HepG2 (cell line): ENCODE measurements around the gene ETV2. TPM values are rescaled to one million over a fixed set of nuclear protein-coding genes. Genes with fewer than 3 reads are reported as not detected.
A peak's percentile ranks its signal among the peaks of the same experiment; 100 is the strongest.

Experiments
- ATM ChIP-seq: fragments of 450-650 bp; IDR thresholded peaks from 2 replicates; pipeline ENCODE4 v1.7.1; 2017; ENCODE audit warnings: mild to moderate bottlenecking, borderline replicate concordance
- DMTF1 ChIP-seq: sonication (generic); formaldehyde crosslinking; IDR thresholded peaks from 2 replicates; pipeline ENCODE4 v1.4.0; 2020; ENCODE audit warnings: mild to moderate bottlenecking, missing genetic modification reagents
- FOXP4 ChIP-seq: sonication (generic); formaldehyde crosslinking; IDR thresholded peaks from 2 replicates; pipeline ENCODE4 v1.4.0; 2020; ENCODE audit warnings: missing genetic modification reagents
- KDM3A ChIP-seq: IDR thresholded peaks from 2 replicates; pipeline ENCODE4 v1.6.1; 2018; ENCODE audit warnings: low read depth, missing compliant biosample characterization
- KMT2A ChIP-seq: sonication (generic); formaldehyde crosslinking; IDR thresholded peaks from 2 replicates; pipeline ENCODE4 v1.4.0; 2020; ENCODE audit warnings: missing genetic modification reagents
- MAFG ChIP-seq: sonication (generic); formaldehyde crosslinking; IDR thresholded peaks from 2 replicates; pipeline ENCODE4 v1.5.1; 2020; ENCODE audit warnings: mild to moderate bottlenecking, missing genetic modification reagents
- MLLT10 ChIP-seq: sonication (generic); formaldehyde crosslinking; IDR thresholded peaks from 2 replicates; pipeline ENCODE4 v1.4.0; 2020; ENCODE audit warnings: missing genetic modification reagents
- TFAP4 ChIP-seq: sonication (generic); IDR thresholded peaks from 2 replicates; pipeline ENCODE4 v1.6.1; 2016; ENCODE audit warnings: low read depth, borderline replicate concordance
- ZBTB42 ChIP-seq: sonication (generic); formaldehyde crosslinking; IDR thresholded peaks from 2 replicates; pipeline ENCODE4 v1.5.0; 2020; ENCODE audit warnings: mild to moderate bottlenecking, missing genetic modification reagents
- ZIK1 ChIP-seq: sonication (generic); formaldehyde crosslinking; IDR thresholded peaks from 2 replicates; pipeline ENCODE4 v1.5.0; 2020; ENCODE audit warnings: mild to moderate bottlenecking, low read depth, missing genetic modification reagents, borderline replicate concordance
- ZNF224 ChIP-seq: sonication (generic); formaldehyde crosslinking; IDR thresholded peaks from 2 replicates; pipeline ENCODE4 v1.5.0; 2020; ENCODE audit warnings: mild to moderate bottlenecking, missing genetic modification reagents
- ZNF253 ChIP-seq: sonication (generic); formaldehyde crosslinking; IDR thresholded peaks from 2 replicates; pipeline ENCODE4 v1.8.0; 2022; ENCODE audit warnings: mild to moderate bottlenecking, missing genetic modification reagents, borderline replicate concordance
- ZNF782 ChIP-seq: sonication (generic); formaldehyde crosslinking; IDR thresholded peaks from 2 replicates; pipeline ENCODE4 v1.4.0; 2020; ENCODE audit warnings: missing genetic modification reagents, mild to moderate bottlenecking, borderline replicate concordance
- ZNF891 ChIP-seq: sonication (generic); formaldehyde crosslinking; IDR thresholded peaks from 2 replicates; pipeline ENCODE4 v1.5.0; 2020; ENCODE audit warnings: mild to moderate bottlenecking, missing genetic modification reagents
- polyA plus RNA-seq, 8 experiments: library from polyadenylated mRNA; depleted of rRNA in 3 of 8; stranded (reverse) in 7 of 8; unstranded in 1 of 8; fragments of >200 nt; fragmentation: Illumina TruSeq in 4 of 8; extraction: Trizol in 4 of 8; gene quantifications; 2 replicates each; pipeline versions ENCODE4 v1.2.1 to v1.2.3, GENCODE V29; 2011 to 2016; ENCODE audit warnings: low read depth in 4 of 8, missing spikeins in 1 of 8, mixed read lengths in 1 of 8; ENCODE audit not compliant: insufficient read depth in 1 of 8
- total RNA-seq, 5 experiments: library from RNA; depleted of rRNA; stranded (reverse); fragments of >200 nt; fragmentation: Illumina TruSeq; extraction: Trizol; gene quantifications; 2 replicates each; pipeline ENCODE4 v1.2.3, GENCODE V29; 2016; ENCODE audit warnings: low read depth in 1 of 5
- TF ChIP-seq, protein P1 (sequence below): sonication (generic); formaldehyde crosslinking; IDR thresholded peaks from 2 replicates; pipeline ENCODE4 v1.4.0; 2020; ENCODE audit warnings: low read depth, mild to moderate bottlenecking, missing genetic modification reagents
- TF ChIP-seq, protein P2 (sequence below): sonication (generic); formaldehyde crosslinking; IDR thresholded peaks from 2 replicates; pipeline ENCODE4 v1.5.1; 2020; ENCODE audit warnings: missing genetic modification reagents, mild to moderate bottlenecking, borderline replicate concordance

The ETV2 gene
- total and polyA plus RNA-seq, 2 of the 13 experiments (the other 11 are each of a cell fraction or from before 2014, with no cell fraction given) = 0.07 to 0.20 TPM

GRCh38 chr19:35612559-35613321 is 28.8 kb upstream of the ETV2 start, which contains the start of gene HAUS5 (continued):
- TF ChIP-seq FOXP4 (CRISPR knock-in tag) (peak; percentile 38; the same call in 1 of the 2 replicates), ZIK1 (CRISPR knock-in tag) (no peak), ZNF253 (CRISPR knock-in tag) (no peak), MAFG (CRISPR knock-in tag) (no peak), ZBTB42 (CRISPR knock-in tag) (no peak), MLLT10 (CRISPR knock-in tag) (no peak), TFAP4 (no peak; the same call in 1 of the 2 replicates), ZNF891 (CRISPR knock-in tag) (no peak), DMTF1 (CRISPR knock-in tag) (no peak), KMT2A (CRISPR knock-in tag) (peak; percentile 87), ZNF782 (CRISPR knock-in tag) (no peak), KDM3A (CRISPR knock-in tag) (peak; percentile 60; the same call in 1 of the 2 replicates), ATM (no peak), ZNF224 (CRISPR knock-in tag) (no peak)
- TF ChIP-seq, protein P1, sequence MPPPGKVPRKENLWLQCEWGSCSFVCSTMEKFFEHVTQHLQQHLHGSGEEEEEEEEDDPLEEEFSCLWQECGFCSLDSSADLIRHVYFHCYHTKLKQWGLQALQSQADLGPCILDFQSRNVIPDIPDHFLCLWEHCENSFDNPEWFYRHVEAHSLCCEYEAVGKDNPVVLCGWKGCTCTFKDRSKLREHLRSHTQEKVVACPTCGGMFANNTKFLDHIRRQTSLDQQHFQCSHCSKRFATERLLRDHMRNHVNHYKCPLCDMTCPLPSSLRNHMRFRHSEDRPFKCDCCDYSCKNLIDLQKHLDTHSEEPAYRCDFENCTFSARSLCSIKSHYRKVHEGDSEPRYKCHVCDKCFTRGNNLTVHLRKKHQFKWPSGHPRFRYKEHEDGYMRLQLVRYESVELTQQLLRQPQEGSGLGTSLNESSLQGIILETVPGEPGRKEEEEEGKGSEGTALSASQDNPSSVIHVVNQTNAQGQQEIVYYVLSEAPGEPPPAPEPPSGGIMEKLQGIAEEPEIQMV (CRISPR knock-in tag) = no peak
- TF ChIP-seq, protein P2, sequence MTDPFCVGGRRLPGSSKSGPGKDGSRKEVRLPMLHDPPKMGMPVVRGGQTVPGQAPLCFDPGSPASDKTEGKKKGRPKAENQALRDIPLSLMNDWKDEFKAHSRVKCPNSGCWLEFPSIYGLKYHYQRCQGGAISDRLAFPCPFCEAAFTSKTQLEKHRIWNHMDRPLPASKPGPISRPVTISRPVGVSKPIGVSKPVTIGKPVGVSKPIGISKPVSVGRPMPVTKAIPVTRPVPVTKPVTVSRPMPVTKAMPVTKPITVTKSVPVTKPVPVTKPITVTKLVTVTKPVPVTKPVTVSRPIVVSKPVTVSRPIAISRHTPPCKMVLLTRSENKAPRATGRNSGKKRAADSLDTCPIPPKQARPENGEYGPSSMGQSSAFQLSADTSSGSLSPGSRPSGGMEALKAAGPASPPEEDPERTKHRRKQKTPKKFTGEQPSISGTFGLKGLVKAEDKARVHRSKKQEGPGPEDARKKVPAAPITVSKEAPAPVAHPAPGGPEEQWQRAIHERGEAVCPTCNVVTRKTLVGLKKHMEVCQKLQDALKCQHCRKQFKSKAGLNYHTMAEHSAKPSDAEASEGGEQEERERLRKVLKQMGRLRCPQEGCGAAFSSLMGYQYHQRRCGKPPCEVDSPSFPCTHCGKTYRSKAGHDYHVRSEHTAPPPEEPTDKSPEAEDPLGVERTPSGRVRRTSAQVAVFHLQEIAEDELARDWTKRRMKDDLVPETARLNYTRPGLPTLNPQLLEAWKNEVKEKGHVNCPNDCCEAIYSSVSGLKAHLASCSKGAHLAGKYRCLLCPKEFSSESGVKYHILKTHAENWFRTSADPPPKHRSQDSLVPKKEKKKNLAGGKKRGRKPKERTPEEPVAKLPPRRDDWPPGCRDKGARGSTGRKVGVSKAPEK (CRISPR knock-in tag) = no peak
